Stimulated activated CD4-positive, alpha-beta T cell treated with anti-CD3 and anti-CD28 coated beads, TNF-alpha, amount 100 ng/mL, for 1 hour (primary cell): Measurements from ENCODE around the gene HELZ.

Experiments
- DNase-seq, 3 donors: peaks; one replicate each; pipeline ENCODE4 v3.0.0-alpha.2; 2020; ENCODE audit warnings: low read depth in 3 of 3, low spot score in 1 of 3

The HELZ gene

DNA sequence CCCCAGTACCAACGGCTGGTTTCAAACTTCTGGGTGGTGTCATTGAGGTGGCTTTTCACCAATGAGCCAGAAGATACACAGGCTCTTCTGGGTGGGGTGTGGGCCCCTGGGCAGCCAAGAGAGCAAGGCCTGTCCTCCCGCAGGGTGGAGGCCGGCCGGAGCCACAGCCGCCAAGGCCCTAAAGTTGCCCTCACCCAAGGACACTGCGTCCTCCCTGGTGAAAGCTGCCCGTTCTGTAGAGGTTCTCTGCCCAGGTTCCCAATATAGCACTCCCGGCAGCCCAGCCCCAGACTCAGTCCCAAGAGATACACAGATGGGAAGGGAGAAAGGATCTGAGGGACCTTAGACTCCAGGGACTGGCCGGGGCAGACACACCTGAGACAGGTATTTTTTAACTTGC, 211.4 kb downstream of the HELZ start:
- DNase-seq = no peak

DNA sequence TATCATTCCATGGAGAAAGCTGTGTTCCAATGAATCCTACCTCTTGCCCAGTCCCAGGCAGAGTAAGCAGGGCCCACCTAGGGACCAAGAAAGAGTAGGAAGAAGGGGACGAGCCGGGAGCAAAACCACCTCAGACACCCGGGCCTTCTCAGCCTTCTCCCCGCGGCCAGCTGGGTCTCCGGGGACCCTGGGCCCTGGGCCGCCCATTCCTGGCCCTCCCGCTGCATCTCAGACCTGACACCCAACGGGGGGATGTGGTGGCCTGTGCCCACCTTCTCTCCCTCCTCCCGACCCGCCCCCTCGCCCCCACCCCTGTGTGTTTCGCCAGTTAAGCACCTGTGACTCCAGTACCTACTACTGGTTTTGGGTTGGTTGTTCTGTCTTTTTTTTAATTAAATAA, 212.0 kb downstream of the HELZ start:
- DNase-seq = no peak

DNA sequence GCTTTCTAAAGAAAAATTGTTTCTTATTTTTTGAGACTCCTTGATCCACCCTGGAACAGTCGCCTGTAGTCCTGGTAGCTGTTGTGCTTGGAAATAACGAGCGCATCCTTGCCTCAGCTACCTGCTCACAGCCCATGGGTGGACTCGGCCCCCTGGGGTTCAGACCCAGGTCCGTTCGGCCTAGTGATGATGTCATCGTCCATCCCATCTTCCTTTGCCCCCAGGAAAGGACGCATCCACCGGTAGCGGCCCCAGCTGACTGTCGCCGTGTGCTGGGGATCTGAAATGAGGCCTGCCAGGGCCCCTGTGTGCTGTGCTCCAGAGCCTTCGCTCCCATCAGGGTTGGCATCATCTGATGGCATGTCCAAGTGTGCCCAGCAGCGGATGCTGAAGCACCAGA, 212.6 kb downstream of the HELZ start:
- DNase-seq = no peak

DNA sequence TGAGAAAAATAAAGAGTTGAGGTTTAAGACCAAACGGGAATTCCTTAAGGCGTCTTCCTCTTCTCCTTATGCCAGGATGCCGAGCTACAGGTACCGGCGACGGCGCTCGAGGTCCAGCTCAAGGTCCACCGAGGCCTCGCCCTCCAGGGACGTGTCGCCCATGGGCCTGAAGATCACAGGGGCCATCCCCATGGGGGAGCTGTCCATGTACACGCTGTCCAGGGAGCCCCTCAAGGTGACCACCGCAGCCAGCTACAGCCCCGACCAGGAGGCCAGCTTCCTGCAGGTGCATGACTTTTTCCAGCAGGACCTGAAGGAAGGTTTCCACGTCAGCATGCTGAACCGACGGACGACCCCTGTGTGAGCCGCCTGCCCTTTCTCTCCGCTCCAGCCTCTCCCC, 214.4 kb downstream of the HELZ start:
- DNase-seq = no peak

DNA sequence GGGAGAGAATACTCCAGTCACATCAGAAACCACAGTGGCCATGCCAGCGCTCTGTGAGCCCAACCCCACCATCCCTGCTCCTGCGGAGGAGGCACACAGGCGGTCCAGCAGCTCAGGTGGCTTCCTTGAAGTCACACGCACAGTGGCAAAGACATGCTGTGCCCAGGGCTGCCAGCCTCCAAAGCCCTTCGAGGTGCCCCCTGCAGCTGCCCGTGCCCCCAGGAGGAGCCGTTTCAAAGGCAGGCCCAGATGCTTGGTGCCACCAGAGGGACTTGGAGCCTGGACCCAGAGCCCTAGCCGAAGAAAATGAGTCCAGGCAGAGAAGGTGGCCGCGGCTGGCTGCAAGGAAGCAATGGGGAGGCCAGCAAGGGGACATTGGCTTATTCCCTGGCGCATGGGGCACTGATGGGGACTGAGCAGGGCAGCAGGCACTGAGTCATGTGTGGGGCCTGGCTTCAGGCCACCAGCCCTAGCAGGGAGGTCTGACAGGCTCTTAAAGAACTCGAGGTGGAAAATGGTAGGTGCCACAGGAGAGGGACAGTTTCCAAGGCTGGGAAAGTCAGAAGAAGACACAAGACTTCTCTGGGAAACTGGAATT, 217.9 kb downstream of the HELZ start:
- DNase-seq = no peak

DNA sequence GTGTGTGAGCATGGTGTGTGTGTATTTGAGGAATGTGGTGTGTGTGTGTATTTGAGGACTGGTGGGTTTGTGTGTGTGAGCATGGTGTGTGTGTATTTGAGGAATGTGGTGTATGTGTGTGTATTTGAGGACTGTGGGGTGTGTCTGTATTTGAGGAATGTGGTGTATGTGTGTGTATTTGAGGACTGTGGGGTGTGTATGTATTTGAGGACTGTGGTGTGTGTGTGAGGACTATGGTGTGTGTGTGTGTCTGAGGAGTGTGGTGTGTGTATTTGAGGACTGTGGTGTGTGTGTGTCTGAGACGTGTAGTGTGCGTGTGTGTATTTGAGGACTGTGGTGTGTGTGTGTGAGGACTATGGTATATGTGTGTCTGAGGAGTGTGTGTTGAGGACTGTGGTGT, 218.7 kb downstream of the HELZ start:
- no peak for DNase-seq

DNA sequence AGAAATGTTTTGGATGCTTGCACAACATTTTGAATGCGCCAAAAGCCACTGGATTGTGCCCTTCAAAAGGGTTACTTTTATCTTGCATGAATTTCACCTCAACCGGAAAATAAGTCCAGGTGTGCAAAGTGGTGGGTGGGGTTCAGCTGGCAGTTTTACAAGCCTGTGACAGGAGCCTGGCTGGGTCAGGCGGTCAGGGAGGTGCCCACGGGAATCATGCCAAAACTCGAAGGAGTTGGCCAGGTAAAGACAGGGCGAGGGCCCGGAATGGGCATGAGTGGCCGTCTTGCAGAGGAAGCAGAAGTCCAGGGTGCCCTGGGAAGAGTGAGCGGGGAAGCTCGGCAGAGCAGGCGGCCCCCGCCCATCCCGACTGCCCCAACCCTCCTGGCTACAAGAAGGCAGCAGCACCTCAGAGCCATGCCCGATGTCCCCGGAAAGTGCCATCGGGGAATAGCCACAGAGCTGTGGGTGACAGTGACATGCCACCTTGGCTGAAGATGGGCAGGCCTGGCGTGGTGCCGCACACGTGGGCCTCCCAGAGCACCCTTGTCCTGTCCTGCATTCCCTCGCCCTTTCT, 219.7 kb downstream of the HELZ start:
- DNase-seq = no peak

DNA sequence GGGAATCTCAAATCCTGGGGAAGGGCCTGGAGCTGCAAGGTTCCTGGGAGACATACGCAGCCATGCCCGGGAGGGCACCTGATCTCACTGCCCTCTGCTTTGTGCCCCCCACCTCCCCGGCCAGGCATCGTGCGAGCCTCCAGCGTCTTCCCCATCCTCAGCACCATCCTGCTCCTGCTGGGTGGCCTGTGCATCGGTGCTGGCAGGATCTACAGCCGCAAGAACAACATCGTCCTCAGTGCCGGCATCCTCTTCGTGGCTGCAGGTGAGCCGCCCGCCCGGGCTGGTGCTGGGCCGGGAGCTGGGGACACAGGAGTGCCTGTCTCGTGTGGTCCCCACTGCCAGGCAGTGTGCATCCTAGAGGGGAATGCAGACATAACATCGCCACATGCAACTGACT, 220.3 kb downstream of the HELZ start:
- no peak for DNase-seq

DNA sequence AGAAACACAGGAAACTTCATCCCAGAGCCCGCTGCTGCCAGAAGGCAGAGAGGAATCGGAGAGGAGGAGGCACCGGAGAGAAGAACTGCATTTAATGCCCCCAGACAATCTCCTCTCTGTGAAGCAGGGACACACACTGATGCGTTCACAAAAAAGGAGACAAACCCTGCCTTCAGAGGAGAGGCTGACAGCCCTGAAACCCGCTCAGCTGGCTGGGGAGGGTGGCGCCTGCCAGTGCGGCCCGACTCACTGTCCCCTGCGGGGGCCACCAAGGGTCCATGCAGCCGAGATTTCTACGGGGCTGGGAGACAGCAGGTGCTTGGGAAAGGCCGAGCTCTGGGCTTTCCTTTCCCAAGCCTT, 222.6 kb downstream of the HELZ start:
- DNase-seq = no peak

DNA sequence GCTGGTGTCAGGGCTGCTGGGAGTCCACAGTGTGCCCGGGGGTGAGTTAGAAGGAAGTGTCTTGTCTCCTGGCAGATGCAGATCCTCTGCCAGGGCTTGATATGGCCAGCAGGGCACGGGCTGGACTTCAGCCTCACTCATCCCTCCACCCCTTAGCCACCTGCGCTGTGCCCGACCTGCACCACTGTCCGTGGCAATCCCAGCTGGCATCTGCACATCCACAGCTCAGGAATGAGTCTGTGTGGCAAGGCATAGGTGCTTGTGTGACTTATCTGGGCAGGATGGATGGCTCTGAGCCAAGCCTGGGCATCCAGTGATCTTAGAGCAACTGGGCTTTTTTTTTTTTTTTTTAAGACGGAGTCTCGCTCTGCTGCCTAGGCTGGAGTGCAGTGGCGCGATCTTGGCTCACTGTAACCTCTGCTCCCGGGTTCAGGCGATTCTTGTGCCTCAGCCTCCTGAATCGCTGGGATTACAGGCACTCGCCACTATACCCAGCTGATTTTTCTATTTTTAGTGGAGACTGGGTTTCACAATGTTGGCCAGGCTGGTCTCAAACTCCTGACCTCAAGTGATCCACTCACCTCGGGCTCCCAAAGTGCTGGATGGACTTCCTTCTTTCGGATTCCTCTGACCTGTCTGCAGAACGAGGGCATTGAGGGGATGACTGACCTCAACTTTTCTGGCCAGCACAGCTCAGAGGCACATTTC, 223.1 kb downstream of the HELZ start:
- DNase-seq = no peak

DNA sequence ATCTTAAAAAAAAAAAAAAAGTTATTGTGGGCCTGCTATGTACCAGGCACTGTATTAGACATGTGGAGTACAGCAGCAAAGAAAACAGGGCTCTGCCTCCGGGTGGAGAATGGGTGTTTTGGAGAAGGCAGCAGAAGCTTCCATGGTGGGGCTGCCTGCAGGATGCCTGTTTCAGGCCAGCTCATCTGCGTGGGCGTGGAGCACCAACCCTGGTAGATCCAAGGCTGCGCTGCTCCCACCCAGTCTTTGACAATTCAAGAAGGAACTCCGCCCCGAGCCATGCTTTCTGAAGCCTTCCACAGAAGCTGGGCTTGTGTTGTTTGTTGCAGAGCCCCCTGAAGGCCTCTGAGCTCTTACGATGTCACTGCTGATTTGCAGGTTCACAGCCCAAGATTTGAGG, 223.8 kb downstream of the HELZ start:
- no peak for DNase-seq
